ENCODE measurements around the gene DNHD1. TPM values are rescaled to one million over a fixed set of nuclear protein-coding genes. Genes with fewer than 3 reads are reported as not detected.

The DNHD1 gene
- total and polyA plus RNA-seq, 8 donors, result 1.9 to 11.2 (median 3.5) TPM

- Histone ChIP-seq H3K27ac (no peak overlapping the region), H3K36me3 (no peaks in the 10 kb centered on the region), H3K27me3 (no peaks in the 10 kb centered on the region), H3K4me1 (peaks cover 4 to 23% (median 17%) of the 10 kb centered on the region in 3 donors), H3K9me3 (no peaks in the 10 kb centered on the region), H3K4me3 (no peak overlapping the region)
- ATAC-seq, result no peak
- intact Hi-C loops (cut with DNase I), result loop anchor here in 1 of 3 donors (10.0 kb wide), 1 partner anchor 69 kb away; the partner anchor contains the start of gene MRPL17
- DNase-seq, result peak in 1 of 6 donors; percentile 43
- WGBS, 2 donors, result 94% methylated on average over 9 of the region's 9 CpGs
- no peak for FAIRE-seq
- TF ChIP-seq CTCF (IDR thresholded peaks at IDR 0.05), result no peak
These were observed 119.0 kb downstream of the DNHD1 start for GRCh38 chr11:6615882-6616585.

- no peak for FAIRE-seq
- 89 to 92% methylated on average over 14 of the region's 14 CpGs for WGBS, 2 donors
- intact Hi-C loops (cut with DNase I), result loop anchor here in 1 of 3 donors (10.0 kb wide), 1 partner anchor 68 kb away; the partner anchor contains the start of gene MRPL17
These were observed 119.6 kb downstream of the DNHD1 start for GRCh38 chr11:6616596-6617250.

GRCh38 chr11:6617315-6617781, 120.3 kb downstream of the DNHD1 start:
- intact Hi-C loops (cut with DNase I), result loop anchor here in 1 of 3 donors (10.0 kb wide), 1 partner anchor 67 kb away; the partner anchor contains the start of gene MRPL17
- 84 to 89% methylated on average over 5 of the region's 5 CpGs for WGBS, 2 donors
- no peaks in the 10 kb centered on the region for H3K9me3 ChIP-seq
- no peaks in the 10 kb centered on the region for H3K36me3 ChIP-seq
- FAIRE-seq (no peak), ATAC-seq (no peak), DNase-seq (peak in 1 of 6 donors; percentile 22)
- no peaks in the 10 kb centered on the region for H3K27me3 ChIP-seq
- peaks cover 0 to 22% (median 16%) of the 10 kb centered on the region in 3 donors for H3K4me1 ChIP-seq
- no peak for TF ChIP-seq CTCF (IDR thresholded peaks at IDR 0.05)
- H3K27ac ChIP-seq, result no peak overlapping the region
- peak overlapping the region in 1 of 4 donors; percentile 48 for H3K4me3 ChIP-seq

More at GRCh38 chr11:6616596-6617250, 119.6 kb downstream of the DNHD1 start:
- DNase-seq (peak in 1 of 6 donors; percentile 61), ATAC-seq (no peak)
- no peaks in the 10 kb centered on the region for H3K36me3 ChIP-seq
- no peak overlapping the region for H3K4me3 ChIP-seq
- peaks cover 0 to 22% (median 16%) of the 10 kb centered on the region in 3 donors for H3K4me1 ChIP-seq
- H3K9me3 ChIP-seq, result no peaks in the 10 kb centered on the region
- TF ChIP-seq CTCF (IDR thresholded peaks at IDR 0.05), result no peak
- no peak overlapping the region for H3K27ac ChIP-seq
- H3K27me3 ChIP-seq, result no peaks in the 10 kb centered on the region

- peak in 3 of 4 donors; percentile 3 to 35 (median 13) for ATAC-seq
- peaks cover 0 to 17% (median 8%) of the 10 kb centered on the region in 3 donors for H3K4me1 ChIP-seq
- H3K4me3 ChIP-seq, result peak overlapping the region; percentile 48 to 83 (median 65)
- no peaks in the 10 kb centered on the region for H3K27me3 ChIP-seq
- H3K9me3 ChIP-seq, result no peaks in the 10 kb centered on the region
- no peak for FAIRE-seq
- no peaks in the 10 kb centered on the region for H3K36me3 ChIP-seq
- WGBS, 2 donors, result 19 to 30% methylated on average over 15 of the region's 15 CpGs
- H3K27ac ChIP-seq, result peak overlapping the region; percentile 47 to 89 (median 59)
- intact Hi-C loops (cut with DNase I), result loop anchor here in 1 of 3 donors (10.0 kb wide), 1 partner anchor 66 kb away; the partner anchor contains the start of gene MRPL17
- peak in 3 of 6 donors; percentile 29 to 52 (median 43) for DNase-seq
- TF ChIP-seq CTCF (IDR thresholded peaks at IDR 0.05), result no peak
These were observed 121.3 kb downstream of the DNHD1 start for GRCh38 chr11:6618117-6619003.
